SH-SY5Y (cell line): ENCODE data around the gene AFAP1L2.

Experiments
- GATA2 ChIP-seq: IDR thresholded peaks from 2 replicates; pipeline ENCODE4 v1.6.1; 2011; ENCODE audit warnings: mild to moderate bottlenecking, low read depth, low read length
- GATA3 ChIP-seq: IDR thresholded peaks from 2 replicates; pipeline ENCODE4 v1.6.1; 2011; ENCODE audit warnings: low read depth, mild to moderate bottlenecking, low read length, moderate library complexity

- TF ChIP-seq GATA2 (no peak), GATA3 (no peak)
Measured at GRCh38 chr10:114305521-114305925, 98.8 kb downstream of the AFAP1L2 start.
